ENCODE results near the gene DCHS1.

The DCHS1 gene

GRCh38 chr11:6642957-6643356, 12.7 kb downstream of the DCHS1 start:
- no peak for DNase-seq

DNA sequence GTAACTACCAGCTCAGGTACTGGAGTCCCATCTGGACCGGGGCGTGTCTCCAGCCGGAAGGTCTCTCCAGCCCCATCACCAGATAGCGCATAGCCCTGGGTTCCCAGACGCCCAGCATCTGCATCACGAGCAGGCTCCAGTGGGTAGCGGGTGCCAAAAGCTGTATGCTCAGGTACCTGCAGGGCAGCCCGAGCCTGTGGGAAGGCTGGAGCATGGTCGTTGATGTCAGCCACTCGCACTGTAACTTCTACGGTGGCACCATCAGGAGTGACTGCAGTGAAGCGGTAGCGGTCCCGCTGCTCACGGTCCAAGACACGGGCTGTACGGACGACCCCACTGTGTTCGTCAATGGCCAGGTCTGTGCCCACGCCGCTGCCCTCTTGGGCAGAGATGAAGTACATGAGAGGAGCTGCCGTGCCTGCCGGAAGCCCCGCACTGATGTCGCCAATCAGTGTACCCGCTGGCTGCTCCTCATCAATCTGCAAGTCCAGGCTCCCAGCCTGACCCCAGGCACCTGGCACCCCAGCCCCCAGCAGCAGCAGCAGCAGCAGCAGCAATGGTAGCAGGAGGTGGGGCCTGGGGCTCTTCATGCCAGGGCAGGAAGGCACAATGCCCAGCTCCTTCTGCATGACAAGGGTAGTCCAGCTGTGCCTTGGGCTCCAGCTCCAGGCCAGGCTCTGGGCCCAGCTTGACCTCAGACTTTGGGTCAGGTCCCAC, 14.5 kb downstream of the DCHS1 start:
- DNase-seq = no peak

GRCh38 chr11:6640036-6640984, 15.3 kb downstream of the DCHS1 start:
- no peak for DNase-seq

GRCh38 chr11:6638429-6638828, 17.2 kb downstream of the DCHS1 start:
- DNase-seq = no peak

GRCh38 chr11:6637871-6638270, 17.7 kb downstream of the DCHS1 start:
- DNase-seq = peak; percentile 25

DNA sequence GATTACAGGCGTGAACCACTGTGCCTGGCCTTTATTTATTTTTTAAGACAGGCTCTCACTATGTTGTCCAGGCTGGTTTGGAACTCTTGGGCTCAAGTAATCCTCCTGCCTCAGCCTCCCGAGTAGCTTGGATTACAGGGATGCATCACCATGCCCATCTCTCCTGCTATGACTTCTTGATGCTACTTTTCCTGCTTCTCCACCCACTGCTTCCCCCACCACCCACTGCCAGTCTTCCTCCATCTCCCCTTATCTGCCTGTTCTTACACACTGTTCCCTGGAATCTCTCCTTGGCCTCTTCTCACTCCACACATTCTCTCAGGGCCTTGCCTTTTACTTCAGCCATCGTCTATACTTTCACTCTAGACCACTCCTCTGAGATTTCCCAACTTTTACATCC, 19.1 kb downstream of the DCHS1 start:
- no peak for DNase-seq

- no peak for DNase-seq
Observed at GRCh38 chr11:6635082-6635932, 20.3 kb downstream of the DCHS1 start.

DNA sequence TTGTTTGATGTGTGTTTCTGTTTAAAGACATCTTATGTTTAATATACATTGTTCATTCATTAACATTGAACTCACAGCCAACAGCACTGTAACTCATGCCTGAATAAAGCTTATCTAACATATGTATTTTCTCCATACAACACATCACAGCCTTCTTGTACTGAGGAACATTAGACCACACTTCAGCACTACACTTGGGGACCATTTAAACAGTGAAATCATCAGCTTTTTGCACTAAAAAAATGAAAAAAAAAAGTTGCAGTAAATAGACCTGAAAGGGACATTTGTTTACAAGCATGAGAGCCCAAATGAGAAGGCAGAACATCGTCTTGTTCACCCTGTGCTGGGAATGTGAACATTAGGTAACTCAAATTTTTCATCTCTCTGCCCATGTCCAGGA, 21.1 kb downstream of the DCHS1 start:
- no peak for DNase-seq

DNA sequence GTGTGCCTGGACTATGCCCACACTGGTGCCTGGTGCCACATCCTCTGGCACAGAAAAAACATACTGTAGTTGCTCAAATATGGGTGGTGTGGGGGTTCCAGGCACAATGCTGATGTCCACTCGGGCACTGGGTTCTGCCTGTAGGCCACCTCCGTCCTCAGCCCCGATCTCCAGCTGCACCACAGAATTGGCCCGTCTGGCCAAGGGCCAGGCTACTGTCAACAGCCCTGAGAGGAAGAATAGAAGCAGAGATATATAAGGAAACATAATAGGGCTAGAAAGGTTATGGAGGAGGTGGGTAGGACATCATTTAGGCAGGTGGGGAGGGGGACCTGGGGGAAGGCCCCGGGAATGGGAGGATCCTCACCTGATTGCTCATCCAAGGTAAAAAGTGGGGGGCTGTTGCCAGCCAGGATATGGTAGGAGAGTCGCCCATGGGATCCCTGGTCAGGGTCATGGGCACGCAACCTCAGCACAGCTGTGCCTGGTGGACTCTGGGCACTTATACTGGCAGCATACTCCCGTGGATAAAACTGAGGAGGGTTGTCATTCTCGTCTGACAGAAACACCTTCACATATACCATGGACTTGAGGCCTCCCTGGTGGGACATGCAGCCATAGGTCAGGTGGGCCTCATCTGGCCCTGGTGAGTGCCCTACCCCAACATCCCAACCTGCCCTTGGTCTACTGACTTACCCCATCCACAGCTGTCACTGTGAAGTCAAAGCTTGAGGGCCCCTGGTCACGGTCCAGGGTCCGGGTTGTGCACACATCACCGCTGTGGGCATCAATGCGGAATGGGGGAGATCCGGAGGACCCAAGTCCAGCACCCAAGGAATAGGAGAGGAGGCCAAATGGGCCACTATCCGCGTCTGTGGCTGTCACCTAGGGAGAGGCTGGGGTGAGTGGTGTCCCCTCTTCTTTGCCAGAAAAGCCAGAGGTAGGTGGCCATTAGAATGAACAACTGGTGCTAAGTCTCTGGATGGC, 21.9 kb downstream of the DCHS1 start:
- no peak for DNase-seq

GRCh38 chr11:6632116-6633073, 23.2 kb downstream of the DCHS1 start:
- no peak for DNase-seq

GRCh38 chr11:6631361-6631890, 24.2 kb downstream of the DCHS1 start:
- DNase-seq = no peak

GRCh38 chr11:6630632-6631291, 24.8 kb downstream of the DCHS1 start:
- no peak for DNase-seq

GRCh38 chr11:6629892-6630631, 25.5 kb downstream of the DCHS1 start:
- no peak for DNase-seq

GRCh38 chr11:6629573-6629891, 26.1 kb downstream of the DCHS1 start:
- no peak for DNase-seq

GRCh38 chr11:6628526-6628925, 27.1 kb downstream of the DCHS1 start:
- DNase-seq = no peak

- no peak for DNase-seq
Observed at GRCh38 chr11:6627762-6628241, 27.8 kb downstream of the DCHS1 start.

GRCh38 chr11:6626971-6627761, 28.4 kb downstream of the DCHS1 start:
- DNase-seq = no peak

GRCh38 chr11:6625832-6626420, 29.7 kb downstream of the DCHS1 start:
- DNase-seq = no peak

All from amniotic stem cell (primary cell).